ENCODE data around the gene PNRC1. TPM values are rescaled to one million over a fixed set of nuclear protein-coding genes. Genes with fewer than 3 reads are reported as not detected.
"Not testable (repeated sequence)": the region's sequence is repeated elsewhere in the genome, so short reads cannot be mapped to it uniquely, and the experiment has no call there.

Gene PNRC1
- total RNA-seq, 6 donors from 2014 or later = 96.4 to 238 (median 167) TPM

GRCh38 chr6:89054208-89054607 lies 26.3 kb upstream of the PNRC1 start:
- WGBS, 2 donors = 85 to 86% methylated on average over 4 of the region's 4 CpGs
- no peak overlapping the region for H3K27ac ChIP-seq
- H3K36me3 ChIP-seq = no peaks in the 10 kb centered on the region
- DNase-seq (no peak), ATAC-seq (ENCODE audit: low FRiP score in 2 of 2) (no peak)
- no peaks in the 10 kb centered on the region for H3K27me3 ChIP-seq
- no peak for TF ChIP-seq POLR2A (IDR thresholded peaks at IDR 0.05)
- H3K4me1 ChIP-seq = peaks cover 4 to 11% (median 9%) of the 10 kb centered on the region in 4 donors
- H3K9me3 ChIP-seq = no peaks in the 10 kb centered on the region
- H3K4me3 ChIP-seq = no peak overlapping the region

DNA sequence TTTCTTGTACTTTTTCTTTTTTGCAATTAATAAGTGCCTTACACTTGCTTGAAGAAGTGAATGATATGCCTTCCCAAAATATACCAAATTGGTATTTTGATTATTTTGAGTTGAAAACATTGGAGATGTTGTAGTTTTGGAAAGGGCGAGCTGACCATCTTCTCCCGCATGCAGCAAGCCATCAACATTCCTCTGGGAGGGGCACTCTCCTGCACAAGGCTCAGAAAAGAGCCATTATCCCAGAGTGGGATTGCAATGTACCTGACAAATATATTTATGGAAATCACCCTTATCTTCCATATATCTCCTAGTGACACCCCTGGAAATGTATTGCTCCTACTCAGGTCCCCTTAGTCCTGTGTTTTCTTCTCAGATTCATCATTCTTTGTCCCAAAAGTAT lies 22.8 kb upstream of the PNRC1 start:
- ATAC-seq (ENCODE audit: low FRiP score in 2 of 2) = no peak
- no peak for TF ChIP-seq POLR2AphosphoS5 (IDR thresholded peaks at IDR 0.05)
- TF ChIP-seq EP300 (IDR thresholded peaks at IDR 0.05) = no peak
- no peak for TF ChIP-seq POLR2A (IDR thresholded peaks at IDR 0.05)
- TF ChIP-seq, protein P1, sequence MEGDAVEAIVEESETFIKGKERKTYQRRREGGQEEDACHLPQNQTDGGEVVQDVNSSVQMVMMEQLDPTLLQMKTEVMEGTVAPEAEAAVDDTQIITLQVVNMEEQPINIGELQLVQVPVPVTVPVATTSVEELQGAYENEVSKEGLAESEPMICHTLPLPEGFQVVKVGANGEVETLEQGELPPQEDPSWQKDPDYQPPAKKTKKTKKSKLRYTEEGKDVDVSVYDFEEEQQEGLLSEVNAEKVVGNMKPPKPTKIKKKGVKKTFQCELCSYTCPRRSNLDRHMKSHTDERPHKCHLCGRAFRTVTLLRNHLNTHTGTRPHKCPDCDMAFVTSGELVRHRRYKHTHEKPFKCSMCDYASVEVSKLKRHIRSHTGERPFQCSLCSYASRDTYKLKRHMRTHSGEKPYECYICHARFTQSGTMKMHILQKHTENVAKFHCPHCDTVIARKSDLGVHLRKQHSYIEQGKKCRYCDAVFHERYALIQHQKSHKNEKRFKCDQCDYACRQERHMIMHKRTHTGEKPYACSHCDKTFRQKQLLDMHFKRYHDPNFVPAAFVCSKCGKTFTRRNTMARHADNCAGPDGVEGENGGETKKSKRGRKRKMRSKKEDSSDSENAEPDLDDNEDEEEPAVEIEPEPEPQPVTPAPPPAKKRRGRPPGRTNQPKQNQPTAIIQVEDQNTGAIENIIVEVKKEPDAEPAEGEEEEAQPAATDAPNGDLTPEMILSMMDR (IDR thresholded peaks at IDR 0.05) = no peak

DNA sequence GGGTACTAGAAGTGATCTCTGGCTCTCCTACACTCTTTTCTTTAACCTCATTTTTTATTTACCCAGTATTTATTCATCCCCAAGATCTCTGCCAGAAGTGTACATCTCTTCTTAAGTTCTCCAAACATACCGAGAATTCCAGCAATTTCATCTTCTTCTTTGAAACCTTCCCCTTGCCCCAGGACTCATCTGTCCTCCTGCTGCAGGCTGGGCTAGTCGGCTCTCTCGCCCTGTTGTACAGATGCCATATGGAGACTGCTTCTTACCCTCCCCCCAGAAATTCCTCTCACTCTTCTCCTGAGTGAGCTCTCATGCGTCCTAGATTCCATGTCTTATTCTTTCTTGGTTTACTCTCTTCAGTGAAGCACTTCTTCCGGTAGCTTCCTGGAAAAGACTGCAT lies 21.9 kb upstream of the PNRC1 start:
- H3K27ac ChIP-seq = no peak overlapping the region
- ATAC-seq (ENCODE audit: low FRiP score in 2 of 2) = no peak
- H3K36me3 ChIP-seq = no peaks in the 10 kb centered on the region
- no peak overlapping the region for H3K4me3 ChIP-seq
- TF ChIP-seq POLR2AphosphoS5 (IDR thresholded peaks at IDR 0.05) = no peak
- TF ChIP-seq POLR2A (IDR thresholded peaks at IDR 0.05) = no peak
- TF ChIP-seq, protein P1 (IDR thresholded peaks at IDR 0.05) = no peak
- no peak for TF ChIP-seq EP300 (IDR thresholded peaks at IDR 0.05)
- 43 to 45% methylated on average over 5 of the region's 5 CpGs for WGBS, 2 donors
- no peaks in the 10 kb centered on the region for H3K9me3 ChIP-seq
- H3K27me3 ChIP-seq = no peaks in the 10 kb centered on the region
- DNase-seq = no peak
- no peaks in the 10 kb centered on the region for H3K4me1 ChIP-seq

More for the DNA sequence above, 22.8 kb upstream of the PNRC1 start:
- no peak overlapping the region for H3K4me3 ChIP-seq
- no peaks in the 10 kb centered on the region for H3K27me3 ChIP-seq
- H3K9me3 ChIP-seq = no peaks in the 10 kb centered on the region
- WGBS, 2 donors = 83 to 90% methylated on average over 2 of the region's 2 CpGs
- H3K4me1 ChIP-seq = no peaks in the 10 kb centered on the region
- no peak for DNase-seq
- no peak overlapping the region for H3K27ac ChIP-seq
- H3K36me3 ChIP-seq = no peaks in the 10 kb centered on the region

DNA sequence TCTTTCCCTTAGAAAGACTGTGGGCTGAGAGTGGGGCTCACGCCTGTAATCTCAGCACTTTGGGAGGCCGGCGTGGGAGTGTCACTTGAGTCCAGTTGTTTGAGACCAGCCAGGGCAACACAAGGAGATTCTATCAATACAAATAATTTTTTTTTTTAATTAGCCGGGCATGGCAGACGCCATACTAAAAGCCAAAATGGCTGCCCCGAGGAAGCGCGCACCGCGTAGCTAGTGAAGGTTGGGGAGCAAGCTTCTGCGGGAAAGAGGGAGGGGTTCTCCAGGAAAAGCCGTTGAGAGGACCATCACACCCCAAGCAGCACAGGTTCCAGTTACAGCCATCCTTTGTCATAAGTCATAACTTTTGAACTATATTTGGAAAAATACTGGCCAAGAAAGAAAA lies 21.3 kb upstream of the PNRC1 start:
- Histone ChIP-seq H3K4me1 (no peaks in the 10 kb centered on the region), H3K27ac (no peak overlapping the region), H3K4me3 (no peak overlapping the region), H3K27me3 (no peaks in the 10 kb centered on the region), H3K9me3 (no peaks in the 10 kb centered on the region), H3K36me3 (no peaks in the 10 kb centered on the region)
- ATAC-seq (ENCODE audit: low FRiP score in 2 of 2) = no peak
- TF ChIP-seq POLR2A (IDR thresholded peaks at IDR 0.05) (no peak), POLR2AphosphoS5 (IDR thresholded peaks at IDR 0.05) (no peak), EP300 (IDR thresholded peaks at IDR 0.05) (no peak)
- TF ChIP-seq, protein P1 (IDR thresholded peaks at IDR 0.05) = no peak
- peak in 1 of 2 donors; percentile 18 for DNase-seq
- 97 to 98% methylated on average over 12 of the region's 12 CpGs for WGBS, 2 donors

DNA sequence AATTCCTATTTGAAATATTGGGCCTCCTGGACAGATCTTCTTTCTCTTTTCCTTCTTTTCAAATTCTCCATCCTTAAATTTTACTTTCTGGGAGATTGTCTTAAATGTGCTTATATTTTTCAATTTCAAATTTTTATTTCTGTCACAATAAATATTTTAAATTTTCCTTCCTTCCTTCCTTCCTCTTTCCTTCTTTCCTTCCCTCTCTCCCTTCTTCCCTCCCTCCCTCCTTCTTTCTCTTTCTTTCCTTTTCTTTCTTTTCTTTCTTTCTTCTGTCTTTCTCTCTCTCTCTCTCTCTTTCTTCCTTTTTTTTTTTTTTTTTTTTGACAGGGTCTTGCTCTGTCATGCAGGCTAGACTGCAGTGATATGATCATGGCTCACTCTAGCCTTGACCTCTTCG lies 16.7 kb upstream of the PNRC1 start:
- Histone ChIP-seq H3K4me3 (no peak overlapping the region), H3K9me3 (no peaks in the 10 kb centered on the region), H3K4me1 (no peaks in the 10 kb centered on the region), H3K27me3 (no peaks in the 10 kb centered on the region), H3K27ac (no peak overlapping the region), H3K36me3 (no peaks in the 10 kb centered on the region)
- no peak for ATAC-seq (ENCODE audit: low FRiP score in 2 of 2)
- TF ChIP-seq POLR2A (IDR thresholded peaks at IDR 0.05) (no peak), POLR2AphosphoS5 (IDR thresholded peaks at IDR 0.05) (no peak), EP300 (IDR thresholded peaks at IDR 0.05) (no peak)
- TF ChIP-seq, protein P1 (IDR thresholded peaks at IDR 0.05) = no peak
- DNase-seq = no peak
- 100% methylated on average over 1 of the region's 1 CpG for WGBS, 2 donors

DNA sequence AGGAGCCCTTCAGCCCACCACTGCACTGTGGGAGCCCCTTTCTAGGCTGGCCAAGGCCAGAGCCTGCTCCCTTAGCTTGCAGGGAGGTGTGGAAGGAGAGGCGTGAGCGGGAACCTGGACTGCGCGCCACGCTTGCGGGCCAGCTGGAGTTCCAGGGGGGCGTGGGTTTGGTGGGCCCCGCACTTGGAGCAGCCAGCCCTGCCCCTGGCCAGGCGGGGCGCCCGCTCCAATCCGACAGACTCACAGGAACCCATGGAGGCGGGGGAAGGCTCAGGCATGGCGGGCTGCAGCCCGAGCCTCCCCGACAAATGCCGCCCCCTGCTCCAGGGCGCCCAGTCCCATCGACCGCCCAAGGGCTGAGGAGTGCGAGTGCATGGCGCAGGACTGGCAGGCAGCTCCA lies 15.6 kb upstream of the PNRC1 start:
- not testable (repeated sequence) for H3K27me3 ChIP-seq; H3K4me3 ChIP-seq; H3K36me3 ChIP-seq; H3K4me1 ChIP-seq; ATAC-seq (ENCODE audit: low FRiP score in 2 of 2); H3K27ac ChIP-seq; H3K9me3 ChIP-seq
- peak in 1 of 2 donors; percentile 69 for DNase-seq
- 97 to 100% methylated on average over 5 to 17 of the region's 22 CpGs for WGBS, 2 donors

- H3K4me3 ChIP-seq; H3K4me1 ChIP-seq; DNase-seq; ATAC-seq (ENCODE audit: low FRiP score in 2 of 2); H3K27me3 ChIP-seq; H3K9me3 ChIP-seq; H3K27ac ChIP-seq; H3K36me3 ChIP-seq: not testable (repeated sequence)
- WGBS, 2 donors = 91 to 93% methylated on average over 9 of the region's 9 CpGs
Measured at GRCh38 chr6:89066121-89066520, 14.4 kb upstream of the PNRC1 start.
